Keratinocyte (primary cell): ENCODE results near the gene PTPDC1. TPM values are rescaled to one million over a fixed set of nuclear protein-coding genes. Genes with fewer than 3 reads are reported as not detected.
A peak's percentile ranks its signal among the peaks of the same experiment; 100 is the strongest.

ENCODE experiments used
- DNase-seq: peaks from one replicate; pipeline ENCODE4 v3.0.0-alpha.2; 2011; ENCODE audit warnings: low read depth, missing footprints, low spot score
- FAIRE-seq: peaks from 2 replicates; lab custom pipeline; 2011; peaks lifted over from hg19 to GRCh38; lab: Jason Lieb, UNC
- H2AFZ ChIP-seq: 2 replicates; pipeline ENCODE4 v1.6.0; 2012; ENCODE audit warnings: low read length, control low read depth, inconsistent platforms; ENCODE audit not compliant: control insufficient read depth
- H3K27ac ChIP-seq: 2 replicates; pipeline ENCODE4 v1.5.1; 2011; ENCODE audit warnings: low read length; ENCODE audit not compliant: control insufficient read depth, insufficient read depth
- H3K27me3 ChIP-seq: 3 replicates; pipeline ENCODE4 v1.6.0; 2011; ENCODE audit warnings: low read length; ENCODE audit not compliant: control insufficient read depth, insufficient read depth; ENCODE audit errors: extremely low read depth
- H3K36me3 ChIP-seq, 2 experiments: 2 replicates in 1 of 2; 3 replicates in 1 of 2; pipeline ENCODE4 v1.5.1; 2011; ENCODE audit warnings: low read length in 2 of 2, mild to moderate bottlenecking in 1 of 2; ENCODE audit not compliant: control insufficient read depth in 2 of 2, insufficient read depth in 2 of 2; ENCODE audit errors: extremely low read depth in 1 of 2
- H3K4me1 ChIP-seq: 3 replicates; pipeline ENCODE4 v1.5.1; 2011; ENCODE audit warnings: low read length; ENCODE audit not compliant: control insufficient read depth, insufficient read depth; ENCODE audit errors: extremely low read depth
- H3K4me2 ChIP-seq: 3 replicates; pipeline ENCODE4 v1.6.0; 2011; ENCODE audit warnings: low read depth, low read length; ENCODE audit not compliant: control insufficient read depth, insufficient read depth; ENCODE audit errors: extremely low read depth
- H3K4me3 ChIP-seq, 3 experiments: fragments of 200-600 bp in 1 of 3; sonication (generic) in 1 of 3; 2 replicates in 2 of 3; 3 replicates in 1 of 3; pipeline ENCODE4 v1.5.1; 2011 to 2016; ENCODE audit warnings: low read length in 3 of 3, mild to moderate bottlenecking in 3 of 3, control low read depth in 2 of 3, inconsistent platforms in 1 of 3, low read depth in 1 of 3, mixed read lengths in 1 of 3, mixed run types in 1 of 3, moderate library complexity in 1 of 3; ENCODE audit not compliant: control insufficient read depth in 2 of 3, insufficient read depth in 2 of 3; ENCODE audit errors: extremely low read depth in 1 of 3
- H3K79me2 ChIP-seq: 2 replicates; pipeline ENCODE4 v1.6.0; 2012; ENCODE audit warnings: low read length; ENCODE audit not compliant: control insufficient read depth, insufficient read depth
- H3K9ac ChIP-seq: 3 replicates; pipeline ENCODE4 v1.6.0; 2011; ENCODE audit warnings: low read length; ENCODE audit not compliant: control insufficient read depth, insufficient read depth; ENCODE audit errors: extremely low read depth
- H3K9me1 ChIP-seq: 3 replicates; pipeline ENCODE4 v1.6.0; 2011; ENCODE audit warnings: low read length; ENCODE audit not compliant: control insufficient read depth, insufficient read depth; ENCODE audit errors: extremely low read depth
- H3K9me3 ChIP-seq: 2 replicates; pipeline ENCODE4 v1.5.1; 2012; ENCODE audit warnings: low read depth, low read length; ENCODE audit not compliant: control insufficient read depth
- H4K20me1 ChIP-seq: 3 replicates; pipeline ENCODE4 v1.6.0; 2011; ENCODE audit warnings: low read length; ENCODE audit not compliant: control insufficient read depth, insufficient read depth; ENCODE audit errors: extremely low read depth
- CTCF ChIP-seq, 3 experiments: IDR thresholded peaks in 1 of 3; conservative IDR thresholded peaks in 1 of 3; optimal IDR thresholded peaks in 1 of 3; 2 replicates in 2 of 3; 3 replicates in 1 of 3; pipeline versions ENCODE3 to v1.5.1; 2011; ENCODE audit warnings: low read length in 3 of 3, mild to moderate bottlenecking in 3 of 3, moderate library complexity in 2 of 3, control low read depth in 1 of 3, inconsistent platforms in 1 of 3; ENCODE audit not compliant: insufficient read depth in 2 of 3; ENCODE audit errors: extremely low read depth in 1 of 3
- EZH2 ChIP-seq: IDR thresholded peaks from one replicate; pipeline ENCODE4 v1.6.1; 2012; ENCODE audit warnings: inconsistent platforms, mild to moderate bottlenecking, low read length, moderate library complexity
- dilution Hi-C: fragments of 300-500 bp; cut with MboI; formaldehyde crosslinking; loops from one replicate; pipeline ENCODE4 v1.7.0; 2020; ENCODE audit warnings: low sequenced_read_pairs; ENCODE audit not compliant: extremely low pct_ligation_motif_present
- polyA minus RNA-seq, 3 experiments: library from RNA; depleted of rRNA, polyadenylated mRNA; stranded (reverse); fragments of >200 nt; gene quantifications; 1 replicate in 1 of 3; 2 replicates in 1 of 3; 3 replicates in 1 of 3; pipeline ENCODE4 v1.2.3, GENCODE V29; 2011
- polyA plus RNA-seq, 5 experiments: library from polyadenylated mRNA; depleted of rRNA in 3 of 5; stranded (reverse) in 3 of 5; stranded (forward) in 1 of 5; unstranded in 1 of 5; fragments of >200 nt; gene quantifications; 1 replicate in 1 of 5; 2 replicates in 3 of 5; 3 replicates in 1 of 5; pipeline versions ENCODE4 v1.2.1 to v1.2.3, GENCODE V29; 2011 to 2012; ENCODE audit warnings: missing spikeins in 2 of 5, low read depth in 1 of 5, low replicate concordance in 1 of 5

The PTPDC1 gene
- polyA plus RNA-seq (4.4 to 8.2 TPM (median 7.5 TPM) in 3 replicates), polyA minus RNA-seq (2.9 to 12.6 TPM (median 7.7 TPM) in 3 replicates)
- polyA plus RNA-seq (2011; ENCODE audit: low read depth), result 3.0 TPM
- 2.1 and 3.2 TPM in 2 replicates for polyA plus RNA-seq (2011; cell fraction: cytosol; rRNA removed)
- 23.1 and 25.3 TPM in 2 replicates for polyA plus RNA-seq (2011; cell fraction: nucleus; rRNA removed)
- polyA plus RNA-seq (2012; ENCODE audit: low replicate concordance), result 2.8 and 3.3 TPM in 2 replicates
- 4.4 TPM for polyA minus RNA-seq (2011; cell fraction: cytosol; rRNA and poly(A)+ RNA removed)
- 13.3 and 21.6 TPM in 2 replicates for polyA minus RNA-seq (2011; cell fraction: nucleus; rRNA and poly(A)+ RNA removed)

- FAIRE-seq (peak; percentile 17), DNase-seq (no peak)
- Histone ChIP-seq H3K4me1 (peaks cover 17% of the 10 kb centered on the region), H3K9me3 (no peaks in the 10 kb centered on the region), H3K9ac (no peak within 1 kb of the TSS), H3K9me1 (no peaks in the 10 kb centered on the region), H3K4me2 (no peak within 1 kb of the TSS), H3K79me2 (no peaks in the 10 kb centered on the region), H2AFZ (no peak within 1 kb of the TSS), H3K27me3 (no peaks in the 10 kb centered on the region), H3K36me3 (peaks cover 0 to 4% of the 10 kb centered on the region in 2 experiments), H3K27ac (peak within 1 kb of the TSS; percentile 6), H3K4me3 (no peak within 1 kb of the TSS), H4K20me1 (no peaks in the 10 kb centered on the region)
- TF ChIP-seq EZH2 (no peak), CTCF (optimal IDR thresholded peaks at IDR 0.05 in 1 of 3, IDR thresholded peaks at IDR 0.05 in 1 of 3, conservative IDR thresholded peaks at IDR 0.05 in 1 of 3; ENCODE audit: extremely low read depth in 1 of 3, insufficient read depth in 2 of 3, low read length in 3 of 3) (no peak)
- dilution Hi-C loops, result no loop called here
These were observed at the start of gene PTPDC1 for GRCh38 chr9:94084314-94084713. Gene PTPDC1, plus strand, starts transcription at chr9:94084464. Its CDS starts 67 bp downstream, at chr9:94084531.

DNA sequence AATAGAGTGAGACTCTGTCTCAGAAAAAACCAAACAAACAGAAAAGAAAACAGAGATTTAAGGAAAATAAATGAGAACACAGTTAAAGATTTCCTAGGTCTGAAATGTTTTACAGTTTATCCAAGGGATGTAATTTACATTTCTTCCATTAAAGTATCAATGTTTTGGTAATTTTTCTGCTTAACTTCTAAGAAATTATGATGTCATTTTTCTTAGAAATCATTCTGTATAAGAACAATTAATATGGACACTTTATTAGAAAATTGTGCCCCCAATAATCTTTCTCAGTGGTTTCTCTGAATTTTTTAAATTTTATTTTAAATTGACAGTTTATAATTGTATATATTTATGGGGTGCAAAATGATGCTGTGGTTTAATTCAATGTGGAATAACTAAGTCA, 49.8 kb upstream of the PTPDC1 start:
- Histone ChIP-seq H4K20me1 (no peaks in the 10 kb centered on the region), H3K9me1 (no peaks in the 10 kb centered on the region), H3K4me1 (peaks cover 13% of the 10 kb centered on the region), H3K9me3 (no peaks in the 10 kb centered on the region), H3K4me2 (no peak overlapping the region), H2AFZ (no peak overlapping the region), H3K27ac (no peak overlapping the region), H3K4me3 (no peak overlapping the region), H3K36me3 (no peaks in the 10 kb centered on the region), H3K9ac (no peak overlapping the region), H3K79me2 (peaks cover 11% of the 10 kb centered on the region), H3K27me3 (no peaks in the 10 kb centered on the region)
- FAIRE-seq (no peak), DNase-seq (no peak)
- TF ChIP-seq EZH2 (no peak), CTCF (optimal IDR thresholded peaks at IDR 0.05 in 1 of 3, IDR thresholded peaks at IDR 0.05 in 1 of 3, conservative IDR thresholded peaks at IDR 0.05 in 1 of 3; ENCODE audit: extremely low read depth in 1 of 3, insufficient read depth in 2 of 3, low read length in 3 of 3) (no peak)
- dilution Hi-C loops, result no loop called here
